ENCODE results near the gene IFT27. TPM values are rescaled to one million over a fixed set of nuclear protein-coding genes. Genes with fewer than 3 reads are reported as not detected.

The IFT27 gene
- total RNA-seq, 1 experiment from 2014 or later, result 23.2 TPM

DNA sequence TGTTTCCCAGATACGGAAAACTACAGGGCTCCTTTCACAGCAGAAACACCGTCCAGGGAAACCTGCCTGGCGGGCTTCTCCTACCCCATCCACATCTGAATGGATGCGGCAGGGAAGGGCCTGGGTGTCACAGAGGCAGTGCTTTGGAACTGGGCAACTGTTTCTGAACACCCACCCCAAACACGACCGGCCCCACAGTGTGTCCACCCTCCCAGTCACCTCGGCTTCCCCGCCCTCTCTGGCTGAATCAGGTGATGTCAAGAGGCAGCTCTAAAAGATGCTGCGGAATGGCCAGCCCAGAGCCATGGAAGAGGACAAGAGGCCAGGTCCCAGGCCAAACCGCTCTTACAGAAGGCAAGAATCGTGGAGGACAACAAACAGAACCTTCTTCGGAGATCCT lies 22.0 kb downstream of the IFT27 start:
- Histone ChIP-seq H3K79me2 (ENCODE audit: insufficient read depth, low read length) (no peaks in the 10 kb centered on the region), H4K20me1 (ENCODE audit: insufficient read depth) (no peaks in the 10 kb centered on the region), H3K27me3 (ENCODE audit: insufficient read depth, low read length) (peaks cover 5% of the 10 kb centered on the region; the same call in 1 of the 2 replicates), H3K9me3 (ENCODE audit: control insufficient read depth in 1 of 2, insufficient read depth in 1 of 2, low read depth in 1 of 2, low read length in 2 of 2) (no peaks in the 10 kb centered on the region), H2AFZ (ENCODE audit: low read depth, low read length, poor library complexity, severe bottlenecking) (no peak overlapping the region), H3K36me3 (ENCODE audit: control insufficient read depth in 1 of 2, insufficient read depth in 2 of 2, low read length in 2 of 2) (no peaks in the 10 kb centered on the region), H3K9me2 (ENCODE audit: insufficient read depth) (no peaks in the 10 kb centered on the region), H3K4me3 (replicated peaks in 1 of 2; ENCODE audit: low read depth in 1 of 2, low read length in 2 of 2) (no peak overlapping the region), H3K9ac (ENCODE audit: low read length) (no peak overlapping the region), H3K4me2 (ENCODE audit: low read length) (no peak overlapping the region), H3K4me1 (ENCODE audit: control insufficient read depth in 1 of 2, insufficient read depth in 2 of 2, low read length in 2 of 2) (peaks cover 0 to 12% of the 10 kb centered on the region in 2 experiments; a peak in 3 of 4 replicates), H3K27ac (ENCODE audit: low read depth, low read length) (no peak overlapping the region)
- no TSS peak for BruUV-seq (replicated peaks)
- no peak for ATAC-seq
- POLR2A ChIA-PET, result interaction anchor here (1.4 kb wide), 1 partner anchor 22 kb away, joined by 4 read pairs; the partner anchor contains the start of gene IFT27
- RAD21 ChIA-PET (ENCODE audit: low non-redundant PET in 1 of 2, low total read pairs in 2 of 2, uncharacterized antibody in 2 of 2, unreplicated experiment in 2 of 2), result no interaction called here
- DNase-seq (ENCODE audit: low read depth, low spot score), result no peak
- CTCF ChIA-PET, result interaction anchor here (1.1 to 1.9 kb wide), 2 partner anchors 39 to 207 kb away, joined by 3 to 6 read pairs; no protein-coding TSS in a partner anchor
- TF ChIP-seq POLR2AphosphoS5 (IDR thresholded peaks at IDR 0.05; ENCODE audit: low read depth, low read length) (no peak), ZNF274 (IDR thresholded peaks at IDR 0.05; ENCODE audit: low read depth, low read length) (no peak), CEBPB (IDR thresholded peaks at IDR 0.05; ENCODE audit: low read depth) (no peak), EGR1 (IDR thresholded peaks at IDR 0.05; ENCODE audit: low read depth) (no peak), EZH2phosphoT487 (IDR thresholded peaks at IDR 0.05; ENCODE audit: borderline replicate concordance) (no peak), SIN3A (IDR thresholded peaks at IDR 0.05; ENCODE audit: low read depth) (no peak), SP1 (IDR thresholded peaks at IDR 0.05; ENCODE audit: low read depth) (no peak), TCF7L2 (IDR thresholded peaks at IDR 0.05; ENCODE audit: borderline replicate concordance, extremely low read depth, insufficient read depth, insufficient read length) (no peak), POLR2A (IDR thresholded peaks at IDR 0.05; ENCODE audit: borderline replicate concordance, extremely low read depth, insufficient read depth, insufficient read length) (no peak), FOSL1 (IDR thresholded peaks at IDR 0.05; ENCODE audit: low read depth) (no peak), ZFX (IDR thresholded peaks at IDR 0.05) (no peak), EZH2 (IDR thresholded peaks at IDR 0.05) (no peak), SRF (IDR thresholded peaks at IDR 0.05; ENCODE audit: low read depth) (no peak), RAD21 (IDR thresholded peaks at IDR 0.05; ENCODE audit: low read depth) (no peak)
- TF ChIP-seq, protein P1, sequence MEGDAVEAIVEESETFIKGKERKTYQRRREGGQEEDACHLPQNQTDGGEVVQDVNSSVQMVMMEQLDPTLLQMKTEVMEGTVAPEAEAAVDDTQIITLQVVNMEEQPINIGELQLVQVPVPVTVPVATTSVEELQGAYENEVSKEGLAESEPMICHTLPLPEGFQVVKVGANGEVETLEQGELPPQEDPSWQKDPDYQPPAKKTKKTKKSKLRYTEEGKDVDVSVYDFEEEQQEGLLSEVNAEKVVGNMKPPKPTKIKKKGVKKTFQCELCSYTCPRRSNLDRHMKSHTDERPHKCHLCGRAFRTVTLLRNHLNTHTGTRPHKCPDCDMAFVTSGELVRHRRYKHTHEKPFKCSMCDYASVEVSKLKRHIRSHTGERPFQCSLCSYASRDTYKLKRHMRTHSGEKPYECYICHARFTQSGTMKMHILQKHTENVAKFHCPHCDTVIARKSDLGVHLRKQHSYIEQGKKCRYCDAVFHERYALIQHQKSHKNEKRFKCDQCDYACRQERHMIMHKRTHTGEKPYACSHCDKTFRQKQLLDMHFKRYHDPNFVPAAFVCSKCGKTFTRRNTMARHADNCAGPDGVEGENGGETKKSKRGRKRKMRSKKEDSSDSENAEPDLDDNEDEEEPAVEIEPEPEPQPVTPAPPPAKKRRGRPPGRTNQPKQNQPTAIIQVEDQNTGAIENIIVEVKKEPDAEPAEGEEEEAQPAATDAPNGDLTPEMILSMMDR (IDR thresholded peaks at IDR 0.05 in 2 of 3, conservative IDR thresholded peaks at IDR 0.05 in 1 of 3; ENCODE audit: borderline replicate concordance in 1 of 3, insufficient read depth in 1 of 3, low read depth in 2 of 3, low read length in 2 of 3), result no peak
- TF ChIP-seq, protein P2, sequence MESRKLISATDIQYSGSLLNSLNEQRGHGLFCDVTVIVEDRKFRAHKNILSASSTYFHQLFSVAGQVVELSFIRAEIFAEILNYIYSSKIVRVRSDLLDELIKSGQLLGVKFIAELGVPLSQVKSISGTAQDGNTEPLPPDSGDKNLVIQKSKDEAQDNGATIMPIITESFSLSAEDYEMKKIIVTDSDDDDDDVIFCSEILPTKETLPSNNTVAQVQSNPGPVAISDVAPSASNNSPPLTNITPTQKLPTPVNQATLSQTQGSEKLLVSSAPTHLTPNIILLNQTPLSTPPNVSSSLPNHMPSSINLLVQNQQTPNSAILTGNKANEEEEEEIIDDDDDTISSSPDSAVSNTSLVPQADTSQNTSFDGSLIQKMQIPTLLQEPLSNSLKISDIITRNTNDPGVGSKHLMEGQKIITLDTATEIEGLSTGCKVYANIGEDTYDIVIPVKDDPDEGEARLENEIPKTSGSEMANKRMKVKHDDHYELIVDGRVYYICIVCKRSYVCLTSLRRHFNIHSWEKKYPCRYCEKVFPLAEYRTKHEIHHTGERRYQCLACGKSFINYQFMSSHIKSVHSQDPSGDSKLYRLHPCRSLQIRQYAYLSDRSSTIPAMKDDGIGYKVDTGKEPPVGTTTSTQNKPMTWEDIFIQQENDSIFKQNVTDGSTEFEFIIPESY (IDR thresholded peaks at IDR 0.05; ENCODE audit: extremely low read depth, insufficient replicate concordance, low read length), result no peak
- TF ChIP-seq, protein P3, sequence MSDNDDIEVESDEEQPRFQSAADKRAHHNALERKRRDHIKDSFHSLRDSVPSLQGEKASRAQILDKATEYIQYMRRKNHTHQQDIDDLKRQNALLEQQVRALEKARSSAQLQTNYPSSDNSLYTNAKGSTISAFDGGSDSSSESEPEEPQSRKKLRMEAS (IDR thresholded peaks at IDR 0.05), result no peak
- TF ChIP-seq, protein P4, sequence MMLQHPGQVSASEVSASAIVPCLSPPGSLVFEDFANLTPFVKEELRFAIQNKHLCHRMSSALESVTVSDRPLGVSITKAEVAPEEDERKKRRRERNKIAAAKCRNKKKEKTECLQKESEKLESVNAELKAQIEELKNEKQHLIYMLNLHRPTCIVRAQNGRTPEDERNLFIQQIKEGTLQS (IDR thresholded peaks at IDR 0.05), result no peak
- intact Hi-C loops (cut with micrococcal nuclease), result no loop called here

Data from HCT116 (cell line).